ENCODE results near the gene NADSYN1.

The NADSYN1 gene

GRCh38 chr11:71463331-71464211 lies 10.6 kb downstream of the NADSYN1 start:
- Histone ChIP-seq H3K4me1 (ENCODE audit: control insufficient read depth in 1 of 2, insufficient read depth in 1 of 2, low read depth in 1 of 2, low read length in 1 of 2) (no peaks in the 10 kb centered on the region), H3K27me3 (no peaks in the 10 kb centered on the region), H3K36me3 (peaks cover 89% of the 10 kb centered on the region), H3K27ac (no peak overlapping the region), H3K4me3 (ENCODE audit: low read depth in 1 of 2, low read length in 1 of 2) (no peak overlapping the region), H3K9me3 (no peaks in the 10 kb centered on the region)
- TF ChIP-seq CTCF (IDR thresholded peaks at IDR 0.05), result no peak

- Histone ChIP-seq H3K4me1 (ENCODE audit: control insufficient read depth in 1 of 2, insufficient read depth in 1 of 2, low read depth in 1 of 2, low read length in 1 of 2) (no peaks in the 10 kb centered on the region), H3K27ac (no peak overlapping the region), H3K36me3 (peaks cover 74% of the 10 kb centered on the region), H3K27me3 (no peaks in the 10 kb centered on the region), H3K9me3 (no peaks in the 10 kb centered on the region), H3K4me3 (ENCODE audit: low read depth in 1 of 2, low read length in 1 of 2) (no peak overlapping the region)
- TF ChIP-seq CTCF (IDR thresholded peaks at IDR 0.05), result no peak
These were observed 12.1 kb downstream of the NADSYN1 start for GRCh38 chr11:71465054-71465453.

DNA sequence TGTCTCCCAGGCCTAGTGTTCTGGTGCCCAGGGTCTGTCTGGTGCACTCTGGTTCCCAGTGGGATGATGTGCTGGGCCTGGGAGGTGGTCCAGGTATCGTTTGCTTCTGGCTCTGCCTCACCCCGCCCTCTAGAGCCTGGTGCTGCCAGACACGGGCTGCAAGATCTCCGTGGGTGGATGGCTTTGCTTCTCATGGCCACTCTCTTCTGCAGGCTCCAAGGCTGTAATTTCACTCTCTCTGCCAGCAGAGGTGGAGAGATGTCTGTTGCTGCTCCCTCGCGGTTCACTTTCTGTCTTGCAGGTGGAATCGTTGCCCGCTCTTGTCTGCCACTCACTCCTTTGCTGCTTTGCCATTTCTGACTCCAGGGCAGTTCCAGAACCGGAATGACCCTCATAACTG lies 13.4 kb downstream of the NADSYN1 start:
- TF ChIP-seq CTCF (IDR thresholded peaks at IDR 0.05), result no peak
- Histone ChIP-seq H3K4me1 (ENCODE audit: control insufficient read depth in 1 of 2, insufficient read depth in 1 of 2, low read depth in 1 of 2, low read length in 1 of 2) (peaks cover 0 to 4% of the 10 kb centered on the region in 2 experiments), H3K36me3 (peaks cover 65% of the 10 kb centered on the region), H3K9me3 (no peaks in the 10 kb centered on the region), H3K27me3 (no peaks in the 10 kb centered on the region), H3K4me3 (ENCODE audit: low read depth in 1 of 2, low read length in 1 of 2) (no peak overlapping the region), H3K27ac (no peak overlapping the region)

DNA sequence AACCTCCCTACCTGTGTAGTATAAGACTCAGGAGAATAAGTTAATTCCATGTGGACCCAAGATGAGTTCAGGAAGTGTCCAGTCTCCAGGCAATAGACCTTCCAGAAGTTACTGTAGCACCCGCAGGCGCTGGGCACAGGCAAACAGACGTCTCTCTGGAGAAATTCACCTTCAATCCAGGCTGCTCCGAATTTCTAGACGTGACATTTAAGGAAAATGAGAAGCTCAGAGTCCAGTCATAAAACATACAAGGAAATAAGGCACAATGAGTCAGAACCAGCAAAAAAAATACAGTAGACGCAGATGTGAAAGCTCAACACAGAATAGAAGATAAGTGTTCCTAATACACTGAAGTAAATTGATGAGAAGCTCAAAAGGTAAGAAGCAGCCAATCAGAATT lies 14.2 kb downstream of the NADSYN1 start:
- Histone ChIP-seq H3K4me3 (ENCODE audit: low read depth in 1 of 2, low read length in 1 of 2) (no peak overlapping the region), H3K4me1 (ENCODE audit: control insufficient read depth in 1 of 2, insufficient read depth in 1 of 2, low read depth in 1 of 2, low read length in 1 of 2) (peaks cover 0 to 4% of the 10 kb centered on the region in 2 experiments), H3K27ac (no peak overlapping the region), H3K27me3 (no peaks in the 10 kb centered on the region), H3K9me3 (no peaks in the 10 kb centered on the region), H3K36me3 (peaks cover 65% of the 10 kb centered on the region)
- TF ChIP-seq CTCF (IDR thresholded peaks at IDR 0.05), result no peak

DNA sequence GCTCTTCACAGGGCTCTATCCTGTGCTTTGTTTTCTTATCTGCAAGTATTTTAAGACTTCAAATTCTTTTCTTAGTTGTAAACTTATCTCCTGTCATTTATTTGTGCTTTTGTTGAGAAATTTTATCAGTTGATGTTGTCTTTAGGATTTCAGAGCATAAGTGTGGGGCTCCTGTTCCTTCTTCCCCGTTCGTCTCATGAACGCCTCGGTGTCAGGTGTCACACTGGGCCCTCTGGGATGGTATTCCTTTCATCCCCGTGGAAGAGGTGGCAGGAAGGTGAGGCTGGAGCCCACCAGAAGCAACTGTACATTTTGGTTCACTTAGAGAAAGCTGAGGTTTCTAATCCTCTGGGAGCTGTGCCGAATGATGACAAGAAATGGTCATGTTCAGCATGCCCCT lies 17.9 kb downstream of the NADSYN1 start:
- Histone ChIP-seq H3K36me3 (peaks cover 70% of the 10 kb centered on the region), H3K9me3 (no peaks in the 10 kb centered on the region), H3K27me3 (no peaks in the 10 kb centered on the region), H3K4me3 (ENCODE audit: low read depth in 1 of 2, low read length in 1 of 2) (no peak overlapping the region), H3K4me1 (ENCODE audit: control insufficient read depth in 1 of 2, insufficient read depth in 1 of 2, low read depth in 1 of 2, low read length in 1 of 2) (peaks cover 0 to 8% of the 10 kb centered on the region in 2 experiments), H3K27ac (no peak overlapping the region)
- no peak for TF ChIP-seq CTCF (IDR thresholded peaks at IDR 0.05)
